HG02884 (cell line): Measurements from ENCODE around the gene STAT5B.
"Not testable (repeated sequence)": the region's sequence is repeated elsewhere in the genome, so short reads cannot be mapped to it uniquely, and the experiment has no call there.

Source experiments
- ATAC-seq: cut with Tn5 transposase; IDR thresholded peaks from one replicate; pipeline ENCODE4 v1.9.1; 2021; ENCODE audit warnings: mild to moderate bottlenecking, moderate library complexity; ENCODE audit not compliant: unreplicated experiment

Gene STAT5B

GRCh38 chr17:42200706-42201457 lies 75.3 kb downstream of the STAT5B start:
- ATAC-seq, result no peak

DNA sequence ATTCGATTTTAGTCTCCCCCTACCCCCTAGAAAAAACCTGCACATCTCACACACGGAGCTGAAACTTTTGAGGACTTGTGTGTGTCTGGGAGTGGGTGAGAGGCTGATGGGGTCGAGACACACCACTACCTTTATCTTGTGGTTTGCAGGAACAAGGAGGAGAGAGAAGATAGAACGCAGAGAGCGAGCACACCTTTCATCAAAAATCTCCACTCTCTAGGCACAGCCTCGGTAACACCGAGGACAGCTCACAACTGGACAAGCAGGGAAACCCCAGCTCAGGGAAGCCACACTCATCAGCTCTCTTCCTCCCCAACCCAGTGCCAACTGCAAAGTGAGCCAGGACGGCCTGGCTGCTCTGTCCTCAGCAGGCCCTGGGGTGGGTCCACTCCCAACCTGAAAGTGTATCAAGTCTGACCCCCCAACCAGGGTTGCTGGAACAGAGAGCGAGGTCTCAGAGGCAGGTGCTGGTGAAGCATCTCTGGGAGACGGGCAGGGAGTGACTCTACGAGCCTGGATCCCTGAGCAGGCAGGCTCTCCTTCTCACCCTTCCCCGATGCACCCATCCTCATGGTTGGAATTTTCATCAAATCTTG lies 76.7 kb downstream of the STAT5B start:
- ATAC-seq, result no peak

DNA sequence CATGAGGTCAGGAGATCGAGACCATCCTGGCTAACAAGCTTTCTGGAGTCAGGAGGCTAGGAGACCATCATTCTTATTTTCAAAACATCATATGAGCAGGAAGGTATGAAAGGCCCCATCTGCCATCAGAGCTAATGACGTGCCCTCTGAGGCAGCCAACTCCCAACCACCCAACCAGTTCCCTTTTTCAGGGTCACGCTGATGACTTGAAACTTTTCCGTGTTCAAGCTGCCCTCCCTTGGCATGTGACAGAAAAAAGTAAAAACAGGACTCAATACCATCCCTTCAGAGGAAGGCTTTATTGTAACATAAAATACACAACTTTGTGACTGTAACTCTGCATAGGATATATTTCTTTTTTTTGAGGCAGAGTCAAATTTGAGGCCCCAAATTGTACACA lies 77.3 kb downstream of the STAT5B start:
- ATAC-seq, result no peak

DNA sequence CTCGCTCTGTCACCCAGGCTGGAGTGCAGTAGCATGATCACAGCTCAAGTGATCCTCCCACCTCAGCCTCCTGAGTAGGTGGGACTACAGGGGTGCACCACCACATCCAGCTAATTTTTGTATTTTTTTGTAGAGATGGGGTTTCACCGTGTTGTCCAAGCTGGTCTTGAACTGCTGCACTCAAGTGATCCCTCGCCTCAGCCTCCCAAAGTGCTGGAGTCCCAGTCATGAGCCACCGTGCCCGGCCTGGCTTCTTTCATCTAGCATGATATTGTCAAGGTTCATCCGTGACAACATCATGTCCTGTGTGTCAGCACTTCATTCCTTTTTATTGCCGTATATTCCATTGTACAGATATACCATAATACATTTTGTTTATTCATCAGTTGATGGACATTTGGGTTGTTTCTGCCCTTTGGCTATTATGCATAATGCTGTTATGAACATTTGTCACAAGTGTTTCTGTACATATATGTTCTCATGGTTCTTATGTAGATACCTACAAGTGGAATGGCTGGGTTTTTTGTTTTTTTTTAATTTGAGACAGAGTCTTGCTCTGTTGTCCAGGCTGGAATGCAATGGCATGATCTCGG lies 78.5 kb downstream of the STAT5B start:
- no peak for ATAC-seq

- ATAC-seq, result peak; percentile 79
Observed at GRCh38 chr17:42193969-42194899, 82.0 kb downstream of the STAT5B start, which contains the start of gene GHDC. GHDC (minus strand) TSS chr17:42194494; CDS start chr17:42193581, 913 bp downstream.

DNA sequence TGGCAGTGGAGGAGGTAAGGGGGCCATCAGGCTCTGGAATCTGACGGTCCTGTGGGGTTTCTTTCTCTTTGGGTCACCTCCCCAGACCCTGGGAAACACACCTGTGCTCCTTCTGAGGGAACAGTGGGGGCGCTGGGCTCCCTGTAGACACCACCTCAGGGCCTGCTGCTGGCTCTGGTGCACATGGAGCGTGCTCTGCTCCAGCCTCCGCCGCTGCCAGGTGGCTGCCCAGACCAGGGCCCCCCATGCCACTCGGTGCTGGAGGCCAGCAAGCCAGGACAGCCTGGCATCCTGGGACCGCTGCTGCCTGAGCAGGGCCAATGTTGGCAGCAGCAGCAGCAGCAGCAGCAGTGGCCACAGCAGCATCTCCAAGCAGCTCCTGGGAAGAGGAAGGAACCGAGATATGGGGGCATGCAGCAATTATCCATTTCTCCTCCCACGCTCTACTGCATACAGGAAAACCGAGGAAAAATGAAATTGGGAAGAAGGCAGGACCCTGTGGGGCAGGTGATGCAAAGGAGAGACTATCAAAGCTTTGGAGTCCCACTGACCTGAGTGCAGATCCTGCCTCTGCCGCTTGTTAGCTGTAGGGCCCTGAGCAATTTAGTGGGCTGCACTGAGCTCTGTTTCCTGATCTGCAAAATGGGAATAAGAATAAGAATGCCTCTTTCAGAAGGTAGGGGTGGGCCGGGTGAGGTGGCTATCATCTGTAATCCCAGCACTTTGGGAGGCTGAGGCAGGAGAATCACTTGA lies 82.8 kb downstream of the STAT5B start:
- no peak for ATAC-seq

GRCh38 chr17:42192189-42193126 lies 83.7 kb downstream of the STAT5B start:
- ATAC-seq, result no peak

DNA sequence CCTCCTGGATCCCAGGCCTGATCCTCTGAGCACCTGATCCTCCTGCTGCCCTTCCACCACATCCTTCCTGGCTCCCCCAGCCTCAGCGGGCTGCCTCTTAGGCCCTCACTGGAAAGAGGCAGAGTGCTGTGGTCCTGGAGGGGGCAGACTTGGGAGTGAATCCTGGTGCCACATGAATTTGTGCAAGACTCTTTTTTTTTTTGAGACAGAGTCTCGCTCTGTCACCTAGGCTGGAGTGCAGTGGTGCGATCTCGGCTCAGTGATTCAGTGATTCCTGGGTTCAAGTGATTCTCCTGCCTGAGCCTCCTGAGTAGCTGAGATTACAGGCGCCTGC lies 84.9 kb downstream of the STAT5B start:
- no peak for ATAC-seq

DNA sequence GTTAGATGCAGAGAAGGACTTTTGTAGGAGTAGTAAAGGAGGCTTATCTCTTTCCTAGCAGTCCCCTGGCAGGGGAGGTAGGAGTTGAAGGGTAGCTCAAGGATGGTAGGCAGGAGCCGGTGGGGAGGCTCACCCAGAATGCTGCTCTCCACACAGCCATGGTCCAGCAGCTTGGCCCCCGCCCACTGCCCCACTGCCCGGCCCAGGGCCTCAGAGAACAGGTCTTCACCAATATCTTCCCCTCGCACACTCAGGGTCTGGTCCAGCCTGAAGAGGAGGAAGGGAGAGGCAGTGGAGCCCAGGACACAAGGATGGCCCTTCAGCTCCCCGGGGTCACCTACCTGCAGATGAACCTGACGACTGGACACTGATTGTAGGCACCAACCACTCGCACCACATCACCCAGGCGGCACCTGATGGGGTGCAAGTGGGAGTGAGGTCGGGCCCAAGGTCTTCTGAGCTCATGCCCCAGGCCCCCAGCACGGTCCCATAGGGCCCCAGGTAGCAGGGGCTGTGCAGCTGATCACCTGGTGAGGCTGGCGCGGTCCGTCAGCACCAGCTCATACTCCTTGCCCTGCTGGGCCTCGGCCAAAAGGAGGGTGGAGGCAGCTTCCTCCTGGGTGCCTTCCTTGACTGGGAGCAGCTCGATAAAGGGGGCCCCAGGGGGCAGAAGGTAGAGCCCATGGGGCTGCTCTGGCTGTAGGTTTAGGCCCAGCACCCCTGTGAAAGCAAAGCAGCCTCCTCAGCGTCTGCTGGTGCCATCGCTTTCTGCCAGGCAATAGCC lies 85.5 kb downstream of the STAT5B start:
- no peak for ATAC-seq

GRCh38 chr17:42189651-42189965 lies 86.6 kb downstream of the STAT5B start:
- ATAC-seq, result no peak

- no peak for ATAC-seq
Observed at GRCh38 chr17:42188749-42189650, 87.2 kb downstream of the STAT5B start.

- ATAC-seq, result no peak
Observed at GRCh38 chr17:42187833-42188232, 88.4 kb downstream of the STAT5B start.

DNA sequence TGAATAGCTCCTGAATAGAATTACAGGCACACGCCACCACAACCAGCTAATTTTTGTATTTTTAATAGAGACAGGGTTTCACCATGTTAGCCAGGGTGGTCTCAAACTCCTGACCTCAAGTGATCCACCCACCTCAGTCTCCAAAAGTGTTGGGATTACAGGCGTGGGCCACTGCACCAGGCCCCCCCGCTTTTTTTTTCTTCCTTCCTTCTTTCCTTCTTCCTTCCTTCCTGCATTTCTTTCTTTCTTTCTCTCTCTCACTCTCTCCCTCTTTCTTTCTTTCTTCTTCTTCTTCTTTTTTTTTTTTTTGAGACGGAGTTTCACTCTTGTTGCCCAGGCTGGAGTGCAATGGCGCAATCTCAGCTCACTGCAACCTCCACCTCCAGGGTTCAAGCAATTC lies 90.0 kb downstream of the STAT5B start:
- not testable (repeated sequence) for ATAC-seq

DNA sequence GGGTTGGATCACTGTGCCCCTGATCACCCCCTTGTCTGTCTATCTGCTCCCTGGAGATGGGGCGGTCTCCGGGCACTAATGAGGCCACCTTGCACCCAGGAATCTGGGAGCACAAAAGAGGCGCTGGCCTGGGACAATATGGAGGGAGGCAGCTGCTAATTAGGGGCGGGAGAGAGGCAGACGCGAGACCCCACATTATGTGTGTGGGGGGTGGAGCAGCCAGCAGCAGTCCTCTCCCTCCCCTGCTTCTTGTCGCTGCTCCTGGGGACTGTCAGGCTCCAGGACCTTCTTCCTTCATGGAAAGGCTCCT lies 90.6 kb downstream of the STAT5B start:
- ATAC-seq, result no peak

DNA sequence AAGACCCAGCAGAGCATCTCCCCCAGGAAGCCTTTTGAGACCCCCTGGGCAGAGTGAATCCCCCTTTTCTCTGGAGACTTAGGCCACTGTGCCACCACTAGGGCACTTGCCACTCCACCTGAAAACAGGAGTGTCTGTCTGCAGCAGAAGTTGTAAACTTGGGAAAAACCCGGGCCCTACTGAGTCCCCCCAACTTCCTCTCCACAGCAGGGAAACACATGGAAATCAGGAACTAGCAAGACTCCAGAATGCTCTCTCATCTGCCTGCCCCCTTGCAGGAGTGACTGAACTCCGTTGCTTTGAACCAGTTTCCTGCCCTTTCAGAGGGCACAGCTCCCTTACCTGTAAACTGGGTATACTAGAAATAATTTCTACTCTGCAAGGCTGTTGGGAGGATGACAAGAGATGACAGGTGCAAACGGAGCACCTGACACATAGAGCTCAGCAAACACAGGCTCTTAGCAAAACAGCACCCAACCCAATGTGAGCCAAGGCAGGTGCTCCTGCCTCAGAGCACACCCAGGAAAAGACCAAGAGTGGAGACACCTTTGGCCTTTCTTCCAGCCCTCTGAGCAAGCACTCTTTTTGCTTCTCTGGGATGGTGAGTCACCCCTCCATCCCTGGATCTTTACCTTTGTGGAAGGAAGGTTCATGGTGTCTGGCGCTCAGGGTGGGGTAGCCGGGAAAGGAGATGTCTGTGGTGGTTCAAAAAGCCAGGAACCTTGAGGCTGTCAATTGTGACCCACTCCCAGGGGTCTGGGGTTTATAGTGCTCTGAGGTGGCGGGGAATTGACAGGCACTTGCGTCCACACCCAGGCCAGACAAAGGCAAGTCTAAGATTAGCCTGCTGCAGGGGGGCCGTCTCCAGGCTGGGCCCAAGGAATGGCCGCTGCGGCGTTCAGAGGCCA lies 91.2 kb downstream of the STAT5B start, which contains the start of gene HCRT:
TSS of gene HCRT (minus strand) at position 740 of the 908 bp plus-strand sequence. CDS start at position 653, 87 bp downstream.
- ATAC-seq, result no peak

- ATAC-seq, result peak; percentile 45
Observed at GRCh38 chr17:42183741-42184711, 92.2 kb downstream of the STAT5B start.
